ENCODE data around the gene OTOG.

DNA sequence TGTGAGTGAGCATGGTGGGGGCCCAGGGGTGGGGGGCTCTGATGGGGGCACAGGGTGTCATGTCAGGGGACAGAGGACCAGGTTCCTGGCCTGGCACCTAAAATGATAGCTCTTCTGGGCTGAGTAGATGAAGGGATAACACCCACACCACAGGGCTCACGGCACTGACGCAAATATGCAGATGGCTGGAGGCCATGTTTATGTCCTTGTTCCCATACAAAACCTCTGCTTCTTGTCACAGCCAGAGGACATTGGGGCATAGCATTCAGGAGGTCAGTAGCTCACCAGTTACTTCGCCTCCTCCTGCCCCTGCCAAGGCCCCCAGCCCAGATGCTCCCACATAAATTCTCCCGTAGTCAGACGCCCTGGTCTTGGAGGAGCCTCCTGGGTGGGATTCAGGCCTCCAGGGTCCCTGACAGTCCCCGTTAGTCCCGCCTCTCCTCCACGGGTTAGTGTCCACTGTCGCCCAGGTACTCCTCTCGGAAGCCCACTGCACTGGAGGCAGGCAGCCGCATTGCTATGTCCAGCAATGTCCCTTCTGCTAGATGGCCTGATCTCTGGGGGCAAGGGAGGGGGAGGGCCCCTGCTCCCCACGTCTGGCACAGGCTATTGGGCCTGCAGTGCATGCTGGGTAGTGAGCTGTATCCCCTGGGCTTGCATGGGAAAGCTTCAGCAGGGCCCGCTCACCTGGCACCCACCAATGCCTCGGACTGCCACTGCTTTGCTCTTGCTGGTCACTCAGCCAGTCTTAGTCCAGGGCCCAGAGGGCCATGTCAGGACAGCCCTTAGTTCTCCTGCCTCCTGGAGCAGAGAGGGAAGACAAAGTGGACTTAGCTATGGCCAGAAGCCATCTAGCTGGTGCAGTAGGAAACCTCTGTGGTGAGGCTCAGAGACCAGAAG is 96.7 kb downstream of the OTOG start:
- TF ChIP-seq, protein P1, sequence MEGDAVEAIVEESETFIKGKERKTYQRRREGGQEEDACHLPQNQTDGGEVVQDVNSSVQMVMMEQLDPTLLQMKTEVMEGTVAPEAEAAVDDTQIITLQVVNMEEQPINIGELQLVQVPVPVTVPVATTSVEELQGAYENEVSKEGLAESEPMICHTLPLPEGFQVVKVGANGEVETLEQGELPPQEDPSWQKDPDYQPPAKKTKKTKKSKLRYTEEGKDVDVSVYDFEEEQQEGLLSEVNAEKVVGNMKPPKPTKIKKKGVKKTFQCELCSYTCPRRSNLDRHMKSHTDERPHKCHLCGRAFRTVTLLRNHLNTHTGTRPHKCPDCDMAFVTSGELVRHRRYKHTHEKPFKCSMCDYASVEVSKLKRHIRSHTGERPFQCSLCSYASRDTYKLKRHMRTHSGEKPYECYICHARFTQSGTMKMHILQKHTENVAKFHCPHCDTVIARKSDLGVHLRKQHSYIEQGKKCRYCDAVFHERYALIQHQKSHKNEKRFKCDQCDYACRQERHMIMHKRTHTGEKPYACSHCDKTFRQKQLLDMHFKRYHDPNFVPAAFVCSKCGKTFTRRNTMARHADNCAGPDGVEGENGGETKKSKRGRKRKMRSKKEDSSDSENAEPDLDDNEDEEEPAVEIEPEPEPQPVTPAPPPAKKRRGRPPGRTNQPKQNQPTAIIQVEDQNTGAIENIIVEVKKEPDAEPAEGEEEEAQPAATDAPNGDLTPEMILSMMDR (IDR thresholded peaks at IDR 0.05), result no peak
- TF ChIP-seq POLR2A (IDR thresholded peaks at IDR 0.05), result no peak
